Right lobe of liver (tissue), 4 donors: ENCODE results near the gene VEZT.

Experiments used
- POLR2A ChIP-seq: fragments of 450-650 bp; IDR thresholded peaks from one replicate; pipeline ENCODE4 v1.6.1; 2017; ENCODE audit warnings: antibody characterized with exemption, mild to moderate bottlenecking
- TF ChIP-seq, protein P1 (sequence below), 4 donors: fragments of 200-600 bp in 3 of 4; fragments of 450-650 bp in 1 of 4; IDR thresholded peaks; one replicate each; pipeline versions ENCODE4 v1.5.1 to v1.8.0; 2016 to 2022; ENCODE audit warnings: antibody characterized with exemption in 4 of 4, mild to moderate bottlenecking in 2 of 4
- donor health status: DM: no; HTN: no; CAD: no.
- donor health status: DM: no; HTN: no; CAD: no.
- donor health status: DM: no; HTN: yes; CAD: no.

DNA sequence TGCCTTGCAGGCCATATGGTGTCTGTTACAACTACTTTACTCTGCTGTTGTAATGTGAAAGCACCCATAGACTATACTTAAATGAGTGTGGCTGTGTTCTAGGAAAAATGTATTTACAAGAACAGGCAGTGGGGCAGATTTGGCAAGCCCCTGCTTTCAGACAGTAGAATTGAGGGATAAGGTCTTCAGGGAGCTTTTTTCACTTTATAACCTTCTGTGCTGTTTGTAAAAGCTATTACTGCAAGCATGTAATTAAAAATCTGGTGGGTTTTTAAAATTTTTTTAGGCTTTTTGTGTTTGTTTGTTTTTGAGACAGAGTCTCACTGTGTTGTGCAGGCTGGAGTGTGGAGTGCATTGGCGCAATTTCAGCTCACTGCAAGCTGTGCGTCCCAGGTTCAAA, 73.9 kb downstream of the VEZT start:
- TF ChIP-seq, protein P1, sequence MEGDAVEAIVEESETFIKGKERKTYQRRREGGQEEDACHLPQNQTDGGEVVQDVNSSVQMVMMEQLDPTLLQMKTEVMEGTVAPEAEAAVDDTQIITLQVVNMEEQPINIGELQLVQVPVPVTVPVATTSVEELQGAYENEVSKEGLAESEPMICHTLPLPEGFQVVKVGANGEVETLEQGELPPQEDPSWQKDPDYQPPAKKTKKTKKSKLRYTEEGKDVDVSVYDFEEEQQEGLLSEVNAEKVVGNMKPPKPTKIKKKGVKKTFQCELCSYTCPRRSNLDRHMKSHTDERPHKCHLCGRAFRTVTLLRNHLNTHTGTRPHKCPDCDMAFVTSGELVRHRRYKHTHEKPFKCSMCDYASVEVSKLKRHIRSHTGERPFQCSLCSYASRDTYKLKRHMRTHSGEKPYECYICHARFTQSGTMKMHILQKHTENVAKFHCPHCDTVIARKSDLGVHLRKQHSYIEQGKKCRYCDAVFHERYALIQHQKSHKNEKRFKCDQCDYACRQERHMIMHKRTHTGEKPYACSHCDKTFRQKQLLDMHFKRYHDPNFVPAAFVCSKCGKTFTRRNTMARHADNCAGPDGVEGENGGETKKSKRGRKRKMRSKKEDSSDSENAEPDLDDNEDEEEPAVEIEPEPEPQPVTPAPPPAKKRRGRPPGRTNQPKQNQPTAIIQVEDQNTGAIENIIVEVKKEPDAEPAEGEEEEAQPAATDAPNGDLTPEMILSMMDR (IDR thresholded peaks at IDR 0.05), result no peak
- no peak for TF ChIP-seq POLR2A
